ENCODE results near the gene AP1B1. TPM values are rescaled to one million over a fixed set of nuclear protein-coding genes. Genes with fewer than 3 reads are reported as not detected.

The AP1B1 gene
- total and polyA plus RNA-seq, 2 of the 13 experiments (the other 11 are each of a cell fraction or from before 2014, with no cell fraction given), result 26.6 to 29.7 TPM

- TF ChIP-seq CBX1 (IDR thresholded peaks at IDR 0.05; ENCODE audit: low read depth), result peak; percentile 62
- no peak for TF ChIP-seq LCORL (IDR thresholded peaks at IDR 0.05)
- TF ChIP-seq LCORL (CRISPR knock-in tag; IDR thresholded peaks at IDR 0.05), result peak; percentile 79
- TF ChIP-seq ZNF230 (CRISPR knock-in tag; IDR thresholded peaks at IDR 0.05), result no peak
- TF ChIP-seq ZFP90 (CRISPR knock-in tag; IDR thresholded peaks at IDR 0.05; ENCODE audit: borderline replicate concordance), result peak; percentile 87; the same call in 1 of the 2 replicates
- TF ChIP-seq, protein P1, sequence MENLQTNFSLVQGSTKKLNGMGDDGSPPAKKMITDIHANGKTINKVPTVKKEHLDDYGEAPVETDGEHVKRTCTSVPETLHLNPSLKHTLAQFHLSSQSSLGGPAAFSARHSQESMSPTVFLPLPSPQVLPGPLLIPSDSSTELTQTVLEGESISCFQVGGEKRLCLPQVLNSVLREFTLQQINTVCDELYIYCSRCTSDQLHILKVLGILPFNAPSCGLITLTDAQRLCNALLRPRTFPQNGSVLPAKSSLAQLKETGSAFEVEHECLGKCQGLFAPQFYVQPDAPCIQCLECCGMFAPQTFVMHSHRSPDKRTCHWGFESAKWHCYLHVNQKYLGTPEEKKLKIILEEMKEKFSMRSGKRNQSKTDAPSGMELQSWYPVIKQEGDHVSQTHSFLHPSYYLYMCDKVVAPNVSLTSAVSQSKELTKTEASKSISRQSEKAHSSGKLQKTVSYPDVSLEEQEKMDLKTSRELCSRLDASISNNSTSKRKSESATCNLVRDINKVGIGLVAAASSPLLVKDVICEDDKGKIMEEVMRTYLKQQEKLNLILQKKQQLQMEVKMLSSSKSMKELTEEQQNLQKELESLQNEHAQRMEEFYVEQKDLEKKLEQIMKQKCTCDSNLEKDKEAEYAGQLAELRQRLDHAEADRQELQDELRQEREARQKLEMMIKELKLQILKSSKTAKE (CRISPR knock-in tag; IDR thresholded peaks at IDR 0.05; ENCODE audit: borderline replicate concordance), result no peak
- TF ChIP-seq MXD3 (CRISPR knock-in tag; IDR thresholded peaks at IDR 0.05), result peak; percentile 74
- TF ChIP-seq ARHGAP35 (CRISPR knock-in tag; IDR thresholded peaks at IDR 0.05; ENCODE audit: borderline replicate concordance), result peak; percentile 85; the same call in 1 of the 2 replicates
- TF ChIP-seq, protein P2, sequence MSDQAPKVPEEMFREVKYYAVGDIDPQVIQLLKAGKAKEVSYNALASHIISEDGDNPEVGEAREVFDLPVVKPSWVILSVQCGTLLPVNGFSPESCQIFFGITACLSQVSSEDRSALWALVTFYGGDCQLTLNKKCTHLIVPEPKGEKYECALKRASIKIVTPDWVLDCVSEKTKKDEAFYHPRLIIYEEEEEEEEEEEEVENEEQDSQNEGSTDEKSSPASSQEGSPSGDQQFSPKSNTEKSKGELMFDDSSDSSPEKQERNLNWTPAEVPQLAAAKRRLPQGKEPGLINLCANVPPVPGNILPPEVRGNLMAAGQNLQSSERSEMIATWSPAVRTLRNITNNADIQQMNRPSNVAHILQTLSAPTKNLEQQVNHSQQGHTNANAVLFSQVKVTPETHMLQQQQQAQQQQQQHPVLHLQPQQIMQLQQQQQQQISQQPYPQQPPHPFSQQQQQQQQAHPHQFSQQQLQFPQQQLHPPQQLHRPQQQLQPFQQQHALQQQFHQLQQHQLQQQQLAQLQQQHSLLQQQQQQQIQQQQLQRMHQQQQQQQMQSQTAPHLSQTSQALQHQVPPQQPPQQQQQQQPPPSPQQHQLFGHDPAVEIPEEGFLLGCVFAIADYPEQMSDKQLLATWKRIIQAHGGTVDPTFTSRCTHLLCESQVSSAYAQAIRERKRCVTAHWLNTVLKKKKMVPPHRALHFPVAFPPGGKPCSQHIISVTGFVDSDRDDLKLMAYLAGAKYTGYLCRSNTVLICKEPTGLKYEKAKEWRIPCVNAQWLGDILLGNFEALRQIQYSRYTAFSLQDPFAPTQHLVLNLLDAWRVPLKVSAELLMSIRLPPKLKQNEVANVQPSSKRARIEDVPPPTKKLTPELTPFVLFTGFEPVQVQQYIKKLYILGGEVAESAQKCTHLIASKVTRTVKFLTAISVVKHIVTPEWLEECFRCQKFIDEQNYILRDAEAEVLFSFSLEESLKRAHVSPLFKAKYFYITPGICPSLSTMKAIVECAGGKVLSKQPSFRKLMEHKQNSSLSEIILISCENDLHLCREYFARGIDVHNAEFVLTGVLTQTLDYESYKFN (CRISPR knock-in tag; conservative IDR thresholded peaks at IDR 0.05), result peak; percentile 46; the same call in 1 of the 2 replicates
- no peak for TF ChIP-seq ZNF251 (CRISPR knock-in tag; IDR thresholded peaks at IDR 0.05)
- 0 out of 2 replicates have a peak, but pooled peaks have one; percentile 39 for TF ChIP-seq ZIK1 (CRISPR knock-in tag; IDR thresholded peaks at IDR 0.05; ENCODE audit: borderline replicate concordance, low read depth)
- peak; percentile 62; the same call in 1 of the 2 replicates for TF ChIP-seq ETV6 (CRISPR knock-in tag; conservative IDR thresholded peaks at IDR 0.05)
- 0 out of 2 replicates have a peak, but pooled peaks have one; percentile 50 for TF ChIP-seq IKZF5 (CRISPR knock-in tag; IDR thresholded peaks at IDR 0.05)
- TF ChIP-seq MAFF (IDR thresholded peaks at IDR 0.05; ENCODE audit: low read depth, low read length), result no peak
- 0 out of 2 replicates have a peak, but pooled peaks have one; percentile 30 for TF ChIP-seq TBP (CRISPR knock-in tag; IDR thresholded peaks at IDR 0.05)
- no peak for TF ChIP-seq CAMTA2 (CRISPR knock-in tag; IDR thresholded peaks at IDR 0.05; ENCODE audit: borderline replicate concordance)
- TF ChIP-seq, protein P3, sequence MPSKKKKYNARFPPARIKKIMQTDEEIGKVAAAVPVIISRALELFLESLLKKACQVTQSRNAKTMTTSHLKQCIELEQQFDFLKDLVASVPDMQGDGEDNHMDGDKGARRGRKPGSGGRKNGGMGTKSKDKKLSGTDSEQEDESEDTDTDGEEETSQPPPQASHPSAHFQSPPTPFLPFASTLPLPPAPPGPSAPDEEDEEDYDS (CRISPR knock-in tag; IDR thresholded peaks at IDR 0.05), result peak; percentile 66
- 0 out of 2 replicates have a peak, but pooled peaks have one; percentile 29 for TF ChIP-seq ZNF800 (CRISPR knock-in tag; IDR thresholded peaks at IDR 0.05)
These were observed at the start of gene AP1B1 (continued) for GRCh38 chr22:29387921-29388758.

All from HepG2 (cell line).